Pulmonary artery endothelial cell (primary cell): Measurements from ENCODE around the gene BAIAP2. TPM values are rescaled to one million over a fixed set of nuclear protein-coding genes. Genes with fewer than 3 reads are reported as not detected.
"Not testable (repeated sequence)": the region's sequence is repeated elsewhere in the genome, so short reads cannot be mapped to it uniquely, and the experiment has no call there.

Experiments
- DNase-seq: peaks from one replicate; pipeline ENCODE4 v3.0.0-alpha.2; 2011; ENCODE audit warnings: low read depth, low spot score
- total RNA-seq: library from RNA; depleted of rRNA; stranded (reverse); fragments of >200 nt; gene quantifications from 2 replicates; pipeline ENCODE4 v1.2.3, GENCODE V29; 2014

The BAIAP2 gene
- total RNA-seq, 1 donor from 2014 or later: 8.0 TPM

DNA sequence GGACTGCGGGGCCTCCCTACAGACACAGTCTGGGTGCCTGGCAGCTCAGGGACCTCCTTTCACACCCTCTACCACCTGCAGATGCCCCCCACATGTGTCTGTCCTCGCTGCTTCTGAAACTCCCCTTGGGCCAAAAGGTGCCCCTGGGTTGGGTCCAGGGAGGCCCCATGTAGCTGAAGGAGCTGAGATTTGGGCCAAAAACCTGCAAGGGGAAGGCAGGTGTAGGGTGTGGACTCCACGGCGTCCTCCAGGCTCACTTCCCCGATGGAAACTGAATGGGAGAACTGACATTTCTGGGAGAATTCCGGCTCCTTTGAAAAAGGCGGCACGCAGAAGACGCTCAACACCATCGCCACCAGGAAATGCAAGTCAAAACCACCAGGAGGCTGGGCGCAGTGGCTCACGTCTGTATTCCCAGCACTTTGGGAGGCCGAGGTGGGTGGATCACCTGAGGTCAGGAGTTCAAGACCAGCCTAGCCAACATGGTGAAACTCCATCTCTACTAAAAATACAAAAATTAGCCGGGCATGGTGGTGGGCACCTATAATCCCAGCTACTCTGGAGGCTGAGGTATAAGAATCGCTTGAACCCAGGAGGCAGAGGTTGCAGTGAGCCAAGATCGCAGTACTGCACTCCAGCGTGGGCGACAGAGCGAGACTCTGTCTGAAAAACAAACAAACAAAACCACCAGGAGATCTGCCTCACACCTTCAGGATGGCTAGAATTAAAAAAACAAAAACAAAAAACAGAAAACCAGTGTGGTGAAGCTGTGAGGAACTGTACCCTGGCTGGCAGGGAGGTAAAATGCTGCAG lies 13.2 kb upstream of the BAIAP2 start:
- no peak for DNase-seq

GRCh38 chr17:81022344-81022676 lies 12.6 kb upstream of the BAIAP2 start:
- no peak for DNase-seq

DNA sequence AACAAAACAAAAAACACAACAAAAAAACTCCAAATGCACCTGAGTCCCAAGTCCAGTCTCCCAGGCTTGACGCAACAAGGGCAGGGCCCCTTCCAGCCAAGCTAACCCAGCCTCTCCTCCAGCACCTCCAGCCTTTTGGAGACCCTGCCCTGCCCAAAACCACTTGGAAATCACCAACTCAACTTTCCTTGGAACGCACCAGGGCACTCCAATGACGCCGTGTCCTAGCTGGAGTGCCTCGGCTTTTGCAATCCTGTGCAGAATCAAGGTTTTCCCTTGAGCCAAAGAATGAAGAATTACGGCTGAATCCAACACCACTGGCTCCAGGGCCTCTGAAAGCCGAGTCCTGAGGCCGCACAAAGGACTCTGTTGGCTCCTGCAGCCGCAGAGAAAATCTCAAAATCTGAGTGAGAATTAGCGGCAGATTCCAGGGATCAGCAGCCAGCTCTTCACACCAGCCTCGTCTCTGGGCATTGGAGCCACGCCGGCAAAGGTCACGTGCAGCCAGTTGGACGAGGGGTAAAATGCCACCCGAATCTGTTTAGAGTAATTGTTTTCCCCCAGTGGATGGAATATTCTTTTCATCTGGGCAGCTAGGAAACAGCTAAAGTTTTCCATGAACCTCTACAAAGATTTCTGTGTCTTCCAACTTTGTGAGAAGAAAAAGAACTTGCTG lies 9.7 kb upstream of the BAIAP2 start:
- DNase-seq: no peak

GRCh38 chr17:81025741-81026129 lies 9.2 kb upstream of the BAIAP2 start:
- no peak for DNase-seq

GRCh38 chr17:81026266-81027036 lies 8.5 kb upstream of the BAIAP2 start:
- DNase-seq: no peak

- no peak for DNase-seq
Observed at GRCh38 chr17:81027038-81027437, 7.9 kb upstream of the BAIAP2 start.

- DNase-seq: no peak
Observed at GRCh38 chr17:81027591-81028505, 7.1 kb upstream of the BAIAP2 start.

- no peak for DNase-seq
Observed at GRCh38 chr17:81028506-81028858, 6.5 kb upstream of the BAIAP2 start.

DNA sequence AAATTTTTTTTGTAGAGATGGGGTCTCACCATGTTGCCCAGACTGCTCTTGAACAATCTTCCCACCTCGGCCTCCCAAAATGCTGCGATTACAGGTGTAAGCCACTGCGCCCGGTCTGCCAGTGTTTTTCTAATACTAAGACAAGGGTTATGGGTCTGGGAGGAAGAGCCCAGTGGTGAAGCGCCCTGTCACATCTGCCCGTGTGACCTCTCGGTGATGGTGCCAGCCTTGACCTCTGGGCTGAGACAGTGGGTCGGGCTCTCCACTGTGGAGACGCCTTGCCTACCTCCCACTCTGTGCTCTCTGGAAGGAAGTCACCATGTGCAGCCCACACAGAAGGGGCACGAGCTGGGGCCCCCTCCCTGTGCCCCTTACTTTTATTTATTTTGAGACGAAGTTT lies 5.1 kb upstream of the BAIAP2 start:
- DNase-seq: no peak

- not testable (repeated sequence) for DNase-seq
Observed at GRCh38 chr17:81030312-81030711, 4.6 kb upstream of the BAIAP2 start.

DNA sequence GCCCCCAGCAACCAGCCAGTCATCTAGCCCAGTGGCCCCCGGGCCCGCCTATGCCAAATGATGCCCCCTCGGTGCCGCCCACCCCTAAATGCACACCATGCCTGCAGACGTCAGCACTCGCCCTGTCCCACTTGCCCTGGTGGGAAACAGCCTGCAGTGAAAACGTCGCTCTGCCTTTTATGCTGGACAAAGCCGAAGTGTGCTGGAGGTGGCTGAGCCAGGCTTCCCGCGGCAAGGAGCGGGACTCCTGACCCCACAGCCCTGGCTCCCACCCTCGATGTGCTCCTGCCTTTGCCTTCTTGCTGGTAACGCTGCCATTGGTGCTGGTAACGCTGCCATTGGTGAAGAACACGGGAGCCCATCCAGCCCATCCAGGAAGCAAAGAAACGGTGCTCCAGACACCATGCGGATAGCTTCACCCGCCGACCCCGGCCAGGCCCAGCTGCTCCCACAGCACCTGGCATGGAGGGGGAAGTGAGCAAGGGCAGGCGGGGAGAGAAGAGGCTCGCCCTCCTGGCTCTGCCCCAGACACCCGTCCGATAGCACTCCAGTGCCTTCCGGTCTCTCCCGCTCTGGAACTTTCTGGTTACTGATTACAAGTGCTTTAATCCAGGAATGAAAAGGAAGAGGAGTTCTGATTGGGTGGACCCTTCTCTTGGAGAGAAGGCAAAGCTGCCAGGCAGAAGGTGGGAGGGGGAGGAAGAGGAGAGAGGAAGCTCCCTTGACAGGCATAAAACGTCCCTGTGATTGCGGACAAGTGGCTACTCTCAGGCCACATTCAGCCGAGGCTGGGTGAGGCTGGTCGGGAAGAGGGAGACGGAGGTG lies 4.0 kb upstream of the BAIAP2 start:
- DNase-seq: no peak

GRCh38 chr17:81031566-81032550 lies 3.1 kb upstream of the BAIAP2 start:
- DNase-seq: no peak

GRCh38 chr17:81032641-81033480 lies 2.1 kb upstream of the BAIAP2 start:
- no peak for DNase-seq

- DNase-seq: no peak
Observed at GRCh38 chr17:81033535-81034167, 1.3 kb upstream of the BAIAP2 start.

GRCh38 chr17:81034168-81034777 lies 678 bp upstream of the BAIAP2 start:
- no peak for DNase-seq

GRCh38 chr17:81035521-81036196 lies 708 bp downstream of the BAIAP2 start:
- no peak for DNase-seq
